Keratinocyte (primary cell): ENCODE measurements around the gene KIFAP3. TPM values are rescaled to one million over a fixed set of nuclear protein-coding genes. Genes with fewer than 3 reads are reported as not detected.
"Not testable (repeated sequence)": the region's sequence is repeated elsewhere in the genome, so short reads cannot be mapped to it uniquely, and the experiment has no call there.

Experiments
- DNase-seq: peaks from one replicate; pipeline ENCODE4 v3.0.0-alpha.2; 2011; ENCODE audit warnings: low read depth, missing footprints, low spot score
- FAIRE-seq: peaks from 2 replicates; lab custom pipeline; 2011; peaks lifted over from hg19 to GRCh38; lab: Jason Lieb, UNC
- H2AFZ ChIP-seq: 2 replicates; pipeline ENCODE4 v1.6.0; 2012; ENCODE audit warnings: low read length, control low read depth, inconsistent platforms; ENCODE audit not compliant: control insufficient read depth
- H3K27ac ChIP-seq: 2 replicates; pipeline ENCODE4 v1.5.1; 2011; ENCODE audit warnings: low read length; ENCODE audit not compliant: control insufficient read depth, insufficient read depth
- H3K27me3 ChIP-seq: 3 replicates; pipeline ENCODE4 v1.6.0; 2011; ENCODE audit warnings: low read length; ENCODE audit not compliant: control insufficient read depth, insufficient read depth; ENCODE audit errors: extremely low read depth
- H3K36me3 ChIP-seq, 2 experiments: 2 replicates in 1 of 2; 3 replicates in 1 of 2; pipeline ENCODE4 v1.5.1; 2011; ENCODE audit warnings: low read length in 2 of 2, mild to moderate bottlenecking in 1 of 2; ENCODE audit not compliant: control insufficient read depth in 2 of 2, insufficient read depth in 2 of 2; ENCODE audit errors: extremely low read depth in 1 of 2
- H3K4me1 ChIP-seq: 3 replicates; pipeline ENCODE4 v1.5.1; 2011; ENCODE audit warnings: low read length; ENCODE audit not compliant: control insufficient read depth, insufficient read depth; ENCODE audit errors: extremely low read depth
- H3K4me2 ChIP-seq: 3 replicates; pipeline ENCODE4 v1.6.0; 2011; ENCODE audit warnings: low read depth, low read length; ENCODE audit not compliant: control insufficient read depth, insufficient read depth; ENCODE audit errors: extremely low read depth
- H3K4me3 ChIP-seq, 3 experiments: fragments of 200-600 bp in 1 of 3; sonication (generic) in 1 of 3; 2 replicates in 2 of 3; 3 replicates in 1 of 3; pipeline ENCODE4 v1.5.1; 2011 to 2016; ENCODE audit warnings: low read length in 3 of 3, mild to moderate bottlenecking in 3 of 3, control low read depth in 2 of 3, inconsistent platforms in 1 of 3, low read depth in 1 of 3, mixed read lengths in 1 of 3, mixed run types in 1 of 3, moderate library complexity in 1 of 3; ENCODE audit not compliant: control insufficient read depth in 2 of 3, insufficient read depth in 2 of 3; ENCODE audit errors: extremely low read depth in 1 of 3
- H3K79me2 ChIP-seq: 2 replicates; pipeline ENCODE4 v1.6.0; 2012; ENCODE audit warnings: low read length; ENCODE audit not compliant: control insufficient read depth, insufficient read depth
- H3K9ac ChIP-seq: 3 replicates; pipeline ENCODE4 v1.6.0; 2011; ENCODE audit warnings: low read length; ENCODE audit not compliant: control insufficient read depth, insufficient read depth; ENCODE audit errors: extremely low read depth
- H3K9me1 ChIP-seq: 3 replicates; pipeline ENCODE4 v1.6.0; 2011; ENCODE audit warnings: low read length; ENCODE audit not compliant: control insufficient read depth, insufficient read depth; ENCODE audit errors: extremely low read depth
- H3K9me3 ChIP-seq: 2 replicates; pipeline ENCODE4 v1.5.1; 2012; ENCODE audit warnings: low read depth, low read length; ENCODE audit not compliant: control insufficient read depth
- H4K20me1 ChIP-seq: 3 replicates; pipeline ENCODE4 v1.6.0; 2011; ENCODE audit warnings: low read length; ENCODE audit not compliant: control insufficient read depth, insufficient read depth; ENCODE audit errors: extremely low read depth
- EZH2 ChIP-seq: IDR thresholded peaks from one replicate; pipeline ENCODE4 v1.6.1; 2012; ENCODE audit warnings: inconsistent platforms, mild to moderate bottlenecking, low read length, moderate library complexity
- dilution Hi-C: fragments of 300-500 bp; cut with MboI; formaldehyde crosslinking; loops from one replicate; pipeline ENCODE4 v1.7.0; 2020; ENCODE audit warnings: low sequenced_read_pairs; ENCODE audit not compliant: extremely low pct_ligation_motif_present
- polyA plus RNA-seq, 5 experiments: library from polyadenylated mRNA; depleted of rRNA in 3 of 5; stranded (reverse) in 3 of 5; stranded (forward) in 1 of 5; unstranded in 1 of 5; fragments of >200 nt; gene quantifications; 1 replicate in 1 of 5; 2 replicates in 3 of 5; 3 replicates in 1 of 5; pipeline versions ENCODE4 v1.2.1 to v1.2.3, GENCODE V29; 2011 to 2012; ENCODE audit warnings: missing spikeins in 2 of 5, low read depth in 1 of 5, low replicate concordance in 1 of 5
- TF ChIP-seq, protein P1 (sequence below), 3 experiments: IDR thresholded peaks in 1 of 3; conservative IDR thresholded peaks in 1 of 3; optimal IDR thresholded peaks in 1 of 3; 2 replicates in 2 of 3; 3 replicates in 1 of 3; pipeline versions ENCODE3 to v1.5.1; 2011; ENCODE audit warnings: low read length in 3 of 3, mild to moderate bottlenecking in 3 of 3, moderate library complexity in 2 of 3, control low read depth in 1 of 3, inconsistent platforms in 1 of 3; ENCODE audit not compliant: insufficient read depth in 2 of 3; ENCODE audit errors: extremely low read depth in 1 of 3

The KIFAP3 gene
- polyA plus RNA-seq, 1 donor (not counting 4 experiments of a cell fraction or from before 2014, with no cell fraction given): 25.2 TPM

- no peak for DNase-seq
- no peak overlapping the region for H2AFZ ChIP-seq
- no peaks in the 10 kb centered on the region for H3K36me3 ChIP-seq
- FAIRE-seq: no peak
- no peaks in the 10 kb centered on the region for H3K27me3 ChIP-seq
- dilution Hi-C loops: no loop called here
- H3K79me2 ChIP-seq: peaks cover 7% of the 10 kb centered on the region
- no peak overlapping the region for H3K9ac ChIP-seq
- H3K4me3 ChIP-seq: no peak overlapping the region
- H3K9me1 ChIP-seq: no peaks in the 10 kb centered on the region
- H3K9me3 ChIP-seq: no peaks in the 10 kb centered on the region
- H3K4me1 ChIP-seq: no peaks in the 10 kb centered on the region
- no peaks in the 10 kb centered on the region for H4K20me1 ChIP-seq
- no peak overlapping the region for H3K4me2 ChIP-seq
- H3K27ac ChIP-seq: no peak overlapping the region
- TF ChIP-seq EZH2: no peak
- TF ChIP-seq, protein P1, sequence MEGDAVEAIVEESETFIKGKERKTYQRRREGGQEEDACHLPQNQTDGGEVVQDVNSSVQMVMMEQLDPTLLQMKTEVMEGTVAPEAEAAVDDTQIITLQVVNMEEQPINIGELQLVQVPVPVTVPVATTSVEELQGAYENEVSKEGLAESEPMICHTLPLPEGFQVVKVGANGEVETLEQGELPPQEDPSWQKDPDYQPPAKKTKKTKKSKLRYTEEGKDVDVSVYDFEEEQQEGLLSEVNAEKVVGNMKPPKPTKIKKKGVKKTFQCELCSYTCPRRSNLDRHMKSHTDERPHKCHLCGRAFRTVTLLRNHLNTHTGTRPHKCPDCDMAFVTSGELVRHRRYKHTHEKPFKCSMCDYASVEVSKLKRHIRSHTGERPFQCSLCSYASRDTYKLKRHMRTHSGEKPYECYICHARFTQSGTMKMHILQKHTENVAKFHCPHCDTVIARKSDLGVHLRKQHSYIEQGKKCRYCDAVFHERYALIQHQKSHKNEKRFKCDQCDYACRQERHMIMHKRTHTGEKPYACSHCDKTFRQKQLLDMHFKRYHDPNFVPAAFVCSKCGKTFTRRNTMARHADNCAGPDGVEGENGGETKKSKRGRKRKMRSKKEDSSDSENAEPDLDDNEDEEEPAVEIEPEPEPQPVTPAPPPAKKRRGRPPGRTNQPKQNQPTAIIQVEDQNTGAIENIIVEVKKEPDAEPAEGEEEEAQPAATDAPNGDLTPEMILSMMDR (optimal IDR thresholded peaks at IDR 0.05 in 1 of 3, IDR thresholded peaks at IDR 0.05 in 1 of 3, conservative IDR thresholded peaks at IDR 0.05 in 1 of 3; ENCODE audit: extremely low read depth in 1 of 3, insufficient read depth in 2 of 3, low read length in 3 of 3): no peak
These were observed 4.2 kb upstream of the KIFAP3 start for GRCh38 chr1:170078610-170079189.

DNA sequence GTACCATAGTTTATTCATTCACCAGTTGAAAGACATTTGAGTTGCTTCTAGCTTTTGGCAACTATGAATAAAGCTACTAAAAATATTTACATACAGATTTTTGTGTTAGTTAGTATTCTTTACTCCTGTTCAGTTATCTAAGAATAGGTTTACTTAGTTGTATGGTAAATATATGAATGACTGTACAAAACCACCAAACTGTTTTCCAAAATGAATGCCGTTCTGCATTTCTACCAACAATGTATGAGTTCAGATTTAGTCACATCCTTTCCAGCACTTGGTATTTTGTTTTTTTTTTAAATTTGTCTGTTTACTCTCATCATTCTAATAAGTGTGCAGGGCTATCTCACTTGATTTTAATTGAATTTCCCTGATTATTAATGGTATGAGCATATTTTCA, 3.4 kb upstream of the KIFAP3 start:
- no peak overlapping the region for H3K4me3 ChIP-seq
- H3K36me3 ChIP-seq: no peaks in the 10 kb centered on the region
- no peak overlapping the region for H3K27ac ChIP-seq
- peaks cover 11% of the 10 kb centered on the region for H3K79me2 ChIP-seq
- no peaks in the 10 kb centered on the region for H3K9me3 ChIP-seq
- FAIRE-seq: no peak
- H4K20me1 ChIP-seq: no peaks in the 10 kb centered on the region
- H3K4me2 ChIP-seq: no peak overlapping the region
- H3K27me3 ChIP-seq: no peaks in the 10 kb centered on the region
- no peak for DNase-seq
- H2AFZ ChIP-seq: no peak overlapping the region
- dilution Hi-C loops: no loop called here
- H3K4me1 ChIP-seq: no peaks in the 10 kb centered on the region
- TF ChIP-seq EZH2: no peak
- TF ChIP-seq, protein P1 (optimal IDR thresholded peaks at IDR 0.05 in 1 of 3, IDR thresholded peaks at IDR 0.05 in 1 of 3, conservative IDR thresholded peaks at IDR 0.05 in 1 of 3; ENCODE audit: extremely low read depth in 1 of 3, insufficient read depth in 2 of 3, low read length in 3 of 3): no peak
- H3K9me1 ChIP-seq: no peaks in the 10 kb centered on the region
- no peak overlapping the region for H3K9ac ChIP-seq

DNA sequence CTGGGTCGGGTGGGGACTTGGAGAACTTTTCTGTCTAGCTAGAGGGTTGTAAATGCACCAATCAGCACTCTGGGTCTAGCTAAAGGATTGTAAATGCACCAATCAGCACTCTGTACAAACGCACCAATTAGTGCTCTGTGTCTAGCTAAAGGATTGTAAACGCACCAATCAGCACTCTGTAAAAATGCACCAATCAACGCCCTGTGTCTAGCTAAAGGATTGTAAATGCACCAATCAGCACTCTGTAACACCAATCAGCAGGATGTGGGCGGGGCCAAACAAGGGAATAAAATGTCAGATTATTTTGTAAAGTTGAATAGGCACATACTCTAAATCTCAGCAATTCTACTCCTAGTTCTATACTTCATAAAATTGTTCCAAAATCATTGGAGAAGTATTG, 2.5 kb upstream of the KIFAP3 start:
- H3K4me1 ChIP-seq, H3K4me2 ChIP-seq, H3K9me1 ChIP-seq, H2AFZ ChIP-seq, DNase-seq, H3K4me3 ChIP-seq, FAIRE-seq, H3K9ac ChIP-seq, H3K9me3 ChIP-seq, H3K27me3 ChIP-seq, dilution Hi-C loops, H3K36me3 ChIP-seq, H3K27ac ChIP-seq, H4K20me1 ChIP-seq: not testable (repeated sequence)
- H3K79me2 ChIP-seq: peaks cover 15% of the 10 kb centered on the region
